Epithelial cell of proximal tubule (primary cell): ENCODE results near the gene MIR17HG. TPM values are rescaled to one million over a fixed set of nuclear protein-coding genes. Genes with fewer than 3 reads are reported as not detected.

Experiments
- DNase-seq: peaks from one replicate; pipeline ENCODE4 v3.0.0-alpha.2; 2011; ENCODE audit warnings: low read depth
- H3K4me3 ChIP-seq: 2 replicates; pipeline ENCODE4 v1.5.1; 2011; ENCODE audit warnings: low read depth, mild to moderate bottlenecking, low read length
- CTCF ChIP-seq: conservative IDR thresholded peaks from 2 replicates; pipeline ENCODE4 v1.5.1; 2012; ENCODE audit warnings: low read depth, mild to moderate bottlenecking, low read length
- total RNA-seq: library from RNA; depleted of rRNA; stranded (reverse); fragments of >200 nt; gene quantifications from 2 replicates; pipeline ENCODE4 v1.2.3, GENCODE V29; 2015

The MIR17HG gene
- total RNA-seq, result 3.7 and 5.1 TPM in 2 replicates

DNA sequence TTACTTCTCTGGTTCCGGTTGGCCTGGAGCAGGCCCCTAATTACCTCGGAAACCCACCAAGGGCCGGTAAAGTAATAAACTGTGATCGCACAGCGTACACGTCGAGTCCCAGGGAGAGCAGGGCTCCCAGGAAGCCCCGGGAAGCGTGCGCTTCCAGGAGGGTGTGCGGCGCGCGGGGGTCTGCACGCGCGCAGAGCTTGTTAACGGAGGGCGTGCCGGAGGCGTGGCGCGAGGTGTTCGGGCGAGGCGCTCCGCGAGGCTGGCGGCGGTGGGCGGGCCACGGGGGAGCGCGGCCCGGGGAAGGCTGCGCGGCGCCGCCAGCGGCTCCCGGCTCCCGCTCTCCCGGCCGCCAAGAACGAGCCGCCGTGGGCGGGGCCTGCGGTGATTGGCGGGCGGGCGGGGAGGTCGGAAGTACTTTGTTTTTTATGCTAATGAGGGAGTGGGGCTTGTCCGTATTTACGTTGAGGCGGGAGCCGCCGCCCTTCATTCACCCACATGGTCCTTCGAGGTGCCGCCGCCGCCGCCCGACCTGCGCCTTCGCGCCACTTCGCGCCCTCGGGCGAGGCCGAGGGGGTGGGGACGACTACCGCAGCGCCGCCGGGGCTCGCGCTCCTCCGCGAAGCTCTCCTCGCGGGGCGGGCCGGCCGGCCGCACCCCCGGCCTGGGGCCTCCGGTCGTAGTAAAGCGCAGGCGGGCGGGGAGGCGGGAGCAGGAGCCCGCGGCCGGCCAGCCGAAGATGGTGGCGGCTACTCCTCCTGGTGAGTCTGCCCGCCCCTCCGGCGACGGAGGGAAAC lies at the start of gene MIR17HG:
Gene MIR17HG, plus strand, starts transcription at position 486 of the 794 bp plus-strand sequence.
- peak within 1 kb of the TSS; percentile 70 for H3K4me3 ChIP-seq
- no peak for DNase-seq
- TF ChIP-seq CTCF, result no peak

GRCh38 chr13:91298060-91298459 lies 49.4 kb upstream of the MIR17HG start:
- DNase-seq, result no peak
- H3K4me3 ChIP-seq, result no peak overlapping the region
- no peak for TF ChIP-seq CTCF

DNA sequence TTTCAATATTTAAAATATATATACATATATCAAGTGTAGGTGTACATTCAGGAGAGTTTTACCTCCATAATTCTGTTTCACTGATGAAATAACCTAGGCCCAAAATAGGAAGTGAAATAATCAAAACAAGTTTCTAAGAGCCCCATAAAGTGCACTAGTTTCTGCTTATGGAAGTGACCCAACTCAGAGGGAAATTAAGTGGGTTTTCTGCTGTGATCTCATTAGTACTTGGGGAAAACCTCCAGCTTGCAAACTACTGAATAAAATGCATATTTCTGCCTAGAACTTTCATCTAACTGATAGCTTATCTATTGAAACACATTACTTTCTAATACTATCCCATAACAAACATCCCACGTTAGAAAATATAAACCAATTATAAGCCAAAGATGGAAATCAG lies 45.4 kb upstream of the MIR17HG start:
- no peak overlapping the region for H3K4me3 ChIP-seq
- no peak for TF ChIP-seq CTCF
- no peak for DNase-seq

- TF ChIP-seq CTCF, result no peak
Measured at GRCh38 chr13:91303031-91303430, 44.5 kb upstream of the MIR17HG start.

GRCh38 chr13:91304741-91305140 lies 42.7 kb upstream of the MIR17HG start:
- no peak for DNase-seq
- no peak overlapping the region for H3K4me3 ChIP-seq
- TF ChIP-seq CTCF, result no peak

More at GRCh38 chr13:91303031-91303430, 44.5 kb upstream of the MIR17HG start:
- no peak for DNase-seq
- H3K4me3 ChIP-seq, result no peak overlapping the region

DNA sequence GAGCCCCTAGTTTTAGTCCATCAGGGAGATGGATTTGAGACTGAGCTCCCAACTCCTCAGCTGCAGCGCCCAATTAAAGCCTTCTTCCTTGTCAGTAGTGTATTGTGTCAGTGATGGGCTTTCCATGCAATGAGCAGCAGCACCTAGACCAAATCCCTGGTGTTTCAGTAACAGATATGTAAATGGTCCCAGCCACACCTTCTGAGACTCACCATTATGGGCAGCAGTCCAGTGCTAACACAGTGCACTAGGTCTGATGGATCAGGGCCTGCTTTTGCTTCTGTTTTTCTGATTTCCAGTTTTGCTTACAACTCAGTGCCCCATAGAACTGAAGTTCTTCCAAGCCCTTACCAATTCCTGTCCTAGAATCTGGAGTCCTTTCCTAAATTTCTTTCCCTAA lies 41.8 kb upstream of the MIR17HG start:
- TF ChIP-seq CTCF, result no peak
- no peak overlapping the region for H3K4me3 ChIP-seq
- DNase-seq, result no peak

GRCh38 chr13:91307887-91308286 lies 39.6 kb upstream of the MIR17HG start:
- DNase-seq, result no peak
- no peak overlapping the region for H3K4me3 ChIP-seq
- TF ChIP-seq CTCF, result no peak
